ENCODE data around the gene MKLN1. TPM values are rescaled to one million over a fixed set of nuclear protein-coding genes. Genes with fewer than 3 reads are reported as not detected.

MKLN1 gene
- polyA plus RNA-seq, 4 donors: 7.9 to 32.6 (median 17.8) TPM

GRCh38 chr7:131537571-131537978, 209.9 kb downstream of the MKLN1 start:
- DNase-seq: no peak
- Histone ChIP-seq H3K9me3 (ENCODE audit: control insufficient read depth in 2 of 2, insufficient read depth in 1 of 2, low read depth in 1 of 2, low read length in 1 of 2) (no peaks in the 10 kb centered on the region), H3K27ac (ENCODE audit: low read depth in 1 of 3, low read length in 2 of 3) (no peak overlapping the region), H3K27me3 (ENCODE audit: control insufficient read depth in 3 of 3, insufficient read depth in 3 of 3, low read length in 3 of 3) (no peaks in the 10 kb centered on the region), H3K4me1 (ENCODE audit: control insufficient read depth in 3 of 3, insufficient read depth in 2 of 3, low read depth in 1 of 3, low read length in 2 of 3) (no peaks in the 10 kb centered on the region), H3K36me3 (ENCODE audit: control insufficient read depth in 3 of 3, insufficient read depth in 2 of 3, low read depth in 1 of 3, low read length in 3 of 3) (no peaks in the 10 kb centered on the region), H3K4me3 (ENCODE audit: low read depth in 1 of 3, low read length in 3 of 3) (no peak overlapping the region)
- WGBS, 3 donors: 84 to 94% (median 84%) methylated on average over 12 of the region's 12 CpGs
- no peak for FAIRE-seq

- Histone ChIP-seq H3K9me3 (ENCODE audit: control insufficient read depth in 2 of 2, insufficient read depth in 1 of 2, low read depth in 1 of 2, low read length in 1 of 2) (no peaks in the 10 kb centered on the region), H3K4me1 (ENCODE audit: control insufficient read depth in 3 of 3, insufficient read depth in 2 of 3, low read depth in 1 of 3, low read length in 2 of 3) (no peaks in the 10 kb centered on the region), H3K27ac (ENCODE audit: low read depth in 1 of 3, low read length in 2 of 3) (peak overlapping the region in 1 of 3 donors; percentile 43), H3K36me3 (ENCODE audit: control insufficient read depth in 3 of 3, insufficient read depth in 2 of 3, low read depth in 1 of 3, low read length in 3 of 3) (no peaks in the 10 kb centered on the region), H3K27me3 (ENCODE audit: control insufficient read depth in 3 of 3, insufficient read depth in 3 of 3, low read length in 3 of 3) (no peaks in the 10 kb centered on the region), H3K4me3 (ENCODE audit: low read depth in 1 of 3, low read length in 3 of 3) (no peak overlapping the region)
- 84 to 92% (median 84%) methylated on average over 12 to 13 of the region's 13 CpGs for WGBS, 3 donors
- FAIRE-seq (no peak), DNase-seq (peak in 1 of 2 donors; percentile 26)
These were observed 210.6 kb downstream of the MKLN1 start for GRCh38 chr7:131538071-131538812.

GRCh38 chr7:131538813-131539179, 211.1 kb downstream of the MKLN1 start:
- FAIRE-seq: no peak
- WGBS, 3 donors: 82 to 90% (median 85%) methylated on average over 7 of the region's 7 CpGs
- DNase-seq: no peak
- no peaks in the 10 kb centered on the region for H3K27me3 ChIP-seq (ENCODE audit: control insufficient read depth in 3 of 3, insufficient read depth in 3 of 3, low read length in 3 of 3)
- H3K9me3 ChIP-seq (ENCODE audit: control insufficient read depth in 2 of 2, insufficient read depth in 1 of 2, low read depth in 1 of 2, low read length in 1 of 2): no peaks in the 10 kb centered on the region
- peak overlapping the region in 1 of 3 donors; percentile 43 for H3K27ac ChIP-seq (ENCODE audit: low read depth in 1 of 3, low read length in 2 of 3)
- no peaks in the 10 kb centered on the region for H3K4me1 ChIP-seq (ENCODE audit: control insufficient read depth in 3 of 3, insufficient read depth in 2 of 3, low read depth in 1 of 3, low read length in 2 of 3)
- no peak overlapping the region for H3K4me3 ChIP-seq (ENCODE audit: low read depth in 1 of 3, low read length in 3 of 3)
- H3K36me3 ChIP-seq (ENCODE audit: control insufficient read depth in 3 of 3, insufficient read depth in 2 of 3, low read depth in 1 of 3, low read length in 3 of 3): no peaks in the 10 kb centered on the region

GRCh38 chr7:131540491-131541162, 213.0 kb downstream of the MKLN1 start:
- H3K4me1 ChIP-seq (ENCODE audit: control insufficient read depth in 3 of 3, insufficient read depth in 2 of 3, low read depth in 1 of 3, low read length in 2 of 3): no peaks in the 10 kb centered on the region
- H3K4me3 ChIP-seq (ENCODE audit: low read depth in 1 of 3, low read length in 3 of 3): no peak overlapping the region
- FAIRE-seq (no peak), DNase-seq (no peak)
- H3K9me3 ChIP-seq (ENCODE audit: control insufficient read depth in 2 of 2, insufficient read depth in 1 of 2, low read depth in 1 of 2, low read length in 1 of 2): no peaks in the 10 kb centered on the region
- no peaks in the 10 kb centered on the region for H3K36me3 ChIP-seq (ENCODE audit: control insufficient read depth in 3 of 3, insufficient read depth in 2 of 3, low read depth in 1 of 3, low read length in 3 of 3)
- 67 to 81% (median 77%) methylated on average over 16 to 18 of the region's 18 CpGs for WGBS, 3 donors
- H3K27ac ChIP-seq (ENCODE audit: low read depth in 1 of 3, low read length in 2 of 3): peak overlapping the region in 1 of 3 donors; percentile 40
- H3K27me3 ChIP-seq (ENCODE audit: control insufficient read depth in 3 of 3, insufficient read depth in 3 of 3, low read length in 3 of 3): no peaks in the 10 kb centered on the region

- Histone ChIP-seq H3K27me3 (ENCODE audit: control insufficient read depth in 3 of 3, insufficient read depth in 3 of 3, low read length in 3 of 3) (no peaks in the 10 kb centered on the region), H3K9me3 (ENCODE audit: control insufficient read depth in 2 of 2, insufficient read depth in 1 of 2, low read depth in 1 of 2, low read length in 1 of 2) (no peaks in the 10 kb centered on the region), H3K36me3 (ENCODE audit: control insufficient read depth in 3 of 3, insufficient read depth in 2 of 3, low read depth in 1 of 3, low read length in 3 of 3) (no peaks in the 10 kb centered on the region), H3K4me1 (ENCODE audit: control insufficient read depth in 3 of 3, insufficient read depth in 2 of 3, low read depth in 1 of 3, low read length in 2 of 3) (no peaks in the 10 kb centered on the region), H3K27ac (ENCODE audit: low read depth in 1 of 3, low read length in 2 of 3) (no peak overlapping the region), H3K4me3 (ENCODE audit: low read depth in 1 of 3, low read length in 3 of 3) (no peak overlapping the region)
- WGBS, 3 donors: 88 to 96% (median 91%) methylated on average over 5 of the region's 5 CpGs
- no peak for FAIRE-seq
- DNase-seq: no peak
These were observed 215.6 kb downstream of the MKLN1 start for GRCh38 chr7:131543298-131543697.

GRCh38 chr7:131544021-131544420, 216.3 kb downstream of the MKLN1 start:
- Histone ChIP-seq H3K4me3 (ENCODE audit: low read depth in 1 of 3, low read length in 3 of 3) (no peak overlapping the region), H3K9me3 (ENCODE audit: control insufficient read depth in 2 of 2, insufficient read depth in 1 of 2, low read depth in 1 of 2, low read length in 1 of 2) (peaks cover 0 to 3% of the 10 kb centered on the region in 2 donors), H3K27ac (ENCODE audit: low read depth in 1 of 3, low read length in 2 of 3) (peak overlapping the region in 1 of 3 donors; percentile 20), H3K4me1 (ENCODE audit: control insufficient read depth in 3 of 3, insufficient read depth in 2 of 3, low read depth in 1 of 3, low read length in 2 of 3) (no peaks in the 10 kb centered on the region), H3K36me3 (ENCODE audit: control insufficient read depth in 3 of 3, insufficient read depth in 2 of 3, low read depth in 1 of 3, low read length in 3 of 3) (no peaks in the 10 kb centered on the region), H3K27me3 (ENCODE audit: control insufficient read depth in 3 of 3, insufficient read depth in 3 of 3, low read length in 3 of 3) (no peaks in the 10 kb centered on the region)
- WGBS, 3 donors: 90 to 95% (median 95%) methylated on average over 3 of the region's 3 CpGs
- DNase-seq: no peak
- FAIRE-seq: no peak

- 70 to 89% (median 75%) methylated on average over 11 to 16 of the region's 16 CpGs for WGBS, 3 donors
- FAIRE-seq (no peak), DNase-seq (no peak)
- Histone ChIP-seq H3K4me1 (ENCODE audit: control insufficient read depth in 3 of 3, insufficient read depth in 2 of 3, low read depth in 1 of 3, low read length in 2 of 3) (no peaks in the 10 kb centered on the region), H3K36me3 (ENCODE audit: control insufficient read depth in 3 of 3, insufficient read depth in 2 of 3, low read depth in 1 of 3, low read length in 3 of 3) (no peaks in the 10 kb centered on the region), H3K9me3 (ENCODE audit: control insufficient read depth in 2 of 2, insufficient read depth in 1 of 2, low read depth in 1 of 2, low read length in 1 of 2) (peaks cover 0 to 3% of the 10 kb centered on the region in 2 donors), H3K27ac (ENCODE audit: low read depth in 1 of 3, low read length in 2 of 3) (peak overlapping the region in 1 of 3 donors; percentile 20), H3K4me3 (ENCODE audit: low read depth in 1 of 3, low read length in 3 of 3) (no peak overlapping the region), H3K27me3 (ENCODE audit: control insufficient read depth in 3 of 3, insufficient read depth in 3 of 3, low read length in 3 of 3) (no peaks in the 10 kb centered on the region)
These were observed 217.0 kb downstream of the MKLN1 start for GRCh38 chr7:131544449-131545301.

- Histone ChIP-seq H3K4me1 (ENCODE audit: control insufficient read depth in 3 of 3, insufficient read depth in 2 of 3, low read depth in 1 of 3, low read length in 2 of 3) (no peaks in the 10 kb centered on the region), H3K9me3 (ENCODE audit: control insufficient read depth in 2 of 2, insufficient read depth in 1 of 2, low read depth in 1 of 2, low read length in 1 of 2) (peaks cover 0 to 3% of the 10 kb centered on the region in 2 donors), H3K4me3 (ENCODE audit: low read depth in 1 of 3, low read length in 3 of 3) (no peak overlapping the region), H3K36me3 (ENCODE audit: control insufficient read depth in 3 of 3, insufficient read depth in 2 of 3, low read depth in 1 of 3, low read length in 3 of 3) (no peaks in the 10 kb centered on the region), H3K27me3 (ENCODE audit: control insufficient read depth in 3 of 3, insufficient read depth in 3 of 3, low read length in 3 of 3) (no peaks in the 10 kb centered on the region), H3K27ac (ENCODE audit: low read depth in 1 of 3, low read length in 2 of 3) (peak overlapping the region in 1 of 3 donors; percentile 28)
- no peak for FAIRE-seq
- WGBS, 3 donors: 55 to 73% (median 60%) methylated on average over 12 of the region's 12 CpGs
- DNase-seq: peak; percentile 68 to 88
These were observed 218.4 kb downstream of the MKLN1 start for GRCh38 chr7:131546126-131546525.
